HG03280 (cell line): ENCODE data around the gene GJB6.

ENCODE experiments used
- ATAC-seq: cut with Tn5 transposase; IDR thresholded peaks from one replicate; pipeline ENCODE4 v1.9.1; 2021; ENCODE audit warnings: mild to moderate bottlenecking, moderate library complexity; ENCODE audit not compliant: unreplicated experiment

GJB6 gene

GRCh38 chr13:20188667-20189553 is 43.2 kb downstream of the GJB6 start:
- no peak for ATAC-seq

DNA sequence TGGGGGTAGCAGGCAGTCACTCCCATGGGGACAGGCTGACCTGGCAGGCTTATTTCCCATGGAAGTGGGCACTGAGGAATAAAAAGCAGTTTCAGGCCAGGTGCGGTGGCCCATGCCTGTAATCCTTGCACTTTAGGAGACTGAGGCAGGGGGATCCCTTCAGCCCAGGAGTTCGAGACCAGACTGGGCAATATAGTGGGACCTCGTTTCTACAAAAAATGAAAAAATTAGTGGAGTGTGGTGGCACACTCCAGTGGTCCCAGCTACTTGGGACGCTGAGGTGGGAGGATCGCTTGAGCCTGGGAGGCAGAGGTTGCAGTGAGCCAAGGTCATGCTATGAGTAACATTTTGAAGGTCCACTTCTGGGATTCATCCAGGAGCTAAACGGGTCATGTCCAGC is 45.3 kb downstream of the GJB6 start:
- no peak for ATAC-seq

DNA sequence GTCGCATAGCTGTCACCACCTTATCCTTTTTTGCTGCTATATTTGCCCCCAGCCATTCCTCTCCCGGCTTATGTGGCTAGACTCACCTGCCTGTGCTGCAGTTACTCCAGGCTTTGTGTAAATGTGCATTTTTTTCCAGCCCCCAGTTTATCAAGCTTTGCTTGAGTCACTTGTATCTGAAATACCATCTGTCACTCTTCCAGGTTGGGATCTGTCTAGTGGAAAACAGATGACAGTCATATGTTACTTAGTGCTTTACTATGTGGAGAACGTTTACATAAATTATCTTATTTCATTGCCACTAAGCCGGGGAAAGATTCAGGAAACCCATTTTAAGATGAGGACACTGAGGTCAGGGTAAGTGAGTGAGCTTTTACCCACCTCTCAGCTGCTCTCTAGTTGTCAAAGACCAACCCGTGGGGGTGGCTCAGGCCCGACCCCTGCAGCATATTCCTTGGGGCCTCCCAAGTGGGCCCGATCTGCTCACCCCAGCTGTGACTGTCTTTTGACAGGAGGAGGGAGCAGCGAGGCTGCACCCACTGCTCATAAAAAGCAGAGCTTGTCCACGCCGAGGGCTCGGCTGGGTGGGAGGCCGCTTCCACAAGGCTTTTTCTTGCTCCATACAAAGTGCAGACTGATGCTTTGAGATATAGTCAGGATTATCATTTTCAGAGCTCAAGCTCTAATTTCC is 46.6 kb downstream of the GJB6 start:
- ATAC-seq: no peak

DNA sequence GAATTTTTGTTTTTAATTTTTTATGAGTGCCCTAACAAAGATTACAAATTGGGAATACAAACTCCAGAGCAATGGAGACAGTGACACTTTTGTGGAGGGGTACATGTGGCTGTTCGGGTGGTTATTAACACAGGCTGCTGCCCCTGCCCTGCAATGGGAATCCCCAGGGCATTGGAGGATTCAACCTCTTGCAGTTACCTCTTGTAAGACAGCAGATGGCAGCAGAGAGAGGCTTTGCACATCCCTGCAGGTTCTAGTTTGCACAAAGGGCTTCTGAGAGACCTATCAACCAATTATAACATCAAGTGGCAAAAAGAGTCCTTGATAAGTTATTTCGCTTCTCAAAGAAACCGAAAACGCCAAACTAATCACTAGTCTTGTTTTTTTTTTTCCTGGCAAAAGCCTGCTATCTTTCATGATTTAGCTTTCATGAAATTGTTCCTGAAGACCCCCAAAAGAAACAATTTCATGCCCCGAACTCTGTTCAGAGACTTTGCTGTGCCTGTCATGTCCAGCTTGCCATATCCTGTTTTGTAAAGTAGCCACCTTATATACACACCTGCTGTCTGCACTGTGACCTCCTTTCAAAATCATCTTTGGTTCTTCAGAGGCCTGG is 49.8 kb downstream of the GJB6 start:
- peak; percentile 82 for ATAC-seq

GRCh38 chr13:20181188-20181587 is 50.9 kb downstream of the GJB6 start:
- no peak for ATAC-seq

GRCh38 chr13:20178156-20178555 is 54.0 kb downstream of the GJB6 start:
- ATAC-seq: no peak

DNA sequence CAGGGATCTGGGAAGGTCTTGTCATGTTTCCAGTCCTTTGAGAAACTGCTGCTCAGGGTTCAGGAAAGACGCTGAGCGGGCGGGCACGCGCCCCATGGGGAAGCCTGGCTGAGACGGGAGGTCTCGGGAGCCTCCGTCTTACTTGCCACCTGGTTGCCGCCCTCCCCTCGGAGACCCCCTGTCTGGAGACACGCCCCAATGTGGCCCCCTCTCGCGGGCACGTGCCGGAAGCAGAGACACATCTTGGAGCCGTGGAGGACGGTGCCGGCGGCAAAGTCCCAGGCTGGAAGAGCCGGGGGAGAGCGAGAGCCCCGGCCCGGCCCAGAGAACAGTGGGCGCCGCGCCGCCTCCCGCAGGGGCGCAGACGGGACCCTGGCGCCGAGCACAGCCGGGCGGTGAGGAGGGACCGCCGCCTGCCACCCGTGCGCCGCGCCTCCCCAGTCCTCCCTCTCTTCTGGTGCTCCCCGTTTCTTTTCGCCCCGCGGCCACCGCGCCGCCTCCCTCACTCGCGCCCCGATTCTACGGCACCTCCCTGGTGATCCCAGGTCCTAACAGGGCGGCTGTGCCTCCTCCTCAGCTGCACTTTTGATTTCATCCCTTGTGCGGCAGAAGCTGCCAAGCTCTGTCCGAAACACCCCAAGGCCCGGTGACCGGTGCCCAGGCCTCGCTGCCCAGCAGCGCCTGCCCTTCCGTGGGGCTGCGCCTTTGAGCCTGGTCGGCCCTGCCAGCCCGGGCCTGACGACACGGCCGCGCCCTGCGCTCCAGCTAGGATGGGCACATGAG is 54.9 kb downstream of the GJB6 start:
- no peak for ATAC-seq

- ATAC-seq: no peak
Measured at GRCh38 chr13:20175907-20176652, 56.0 kb downstream of the GJB6 start.

DNA sequence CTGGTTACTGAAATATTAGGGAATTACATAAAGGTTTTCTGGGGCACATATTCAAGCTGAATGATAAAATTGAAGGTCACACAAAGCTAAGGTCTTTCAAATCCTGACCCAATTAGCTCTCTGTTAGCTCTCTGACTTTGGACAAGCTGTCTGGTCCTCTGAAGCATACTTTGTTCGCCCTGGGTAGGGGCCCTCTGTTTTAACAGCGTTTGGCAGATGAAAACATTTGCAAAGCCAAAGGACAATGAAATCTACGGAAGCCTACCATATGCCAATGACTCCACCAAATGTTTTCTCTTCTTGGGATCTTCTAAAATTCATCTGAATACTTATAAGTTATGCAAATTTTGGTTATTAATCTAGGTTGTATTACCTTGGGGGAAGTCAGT is 56.7 kb downstream of the GJB6 start:
- ATAC-seq: no peak

DNA sequence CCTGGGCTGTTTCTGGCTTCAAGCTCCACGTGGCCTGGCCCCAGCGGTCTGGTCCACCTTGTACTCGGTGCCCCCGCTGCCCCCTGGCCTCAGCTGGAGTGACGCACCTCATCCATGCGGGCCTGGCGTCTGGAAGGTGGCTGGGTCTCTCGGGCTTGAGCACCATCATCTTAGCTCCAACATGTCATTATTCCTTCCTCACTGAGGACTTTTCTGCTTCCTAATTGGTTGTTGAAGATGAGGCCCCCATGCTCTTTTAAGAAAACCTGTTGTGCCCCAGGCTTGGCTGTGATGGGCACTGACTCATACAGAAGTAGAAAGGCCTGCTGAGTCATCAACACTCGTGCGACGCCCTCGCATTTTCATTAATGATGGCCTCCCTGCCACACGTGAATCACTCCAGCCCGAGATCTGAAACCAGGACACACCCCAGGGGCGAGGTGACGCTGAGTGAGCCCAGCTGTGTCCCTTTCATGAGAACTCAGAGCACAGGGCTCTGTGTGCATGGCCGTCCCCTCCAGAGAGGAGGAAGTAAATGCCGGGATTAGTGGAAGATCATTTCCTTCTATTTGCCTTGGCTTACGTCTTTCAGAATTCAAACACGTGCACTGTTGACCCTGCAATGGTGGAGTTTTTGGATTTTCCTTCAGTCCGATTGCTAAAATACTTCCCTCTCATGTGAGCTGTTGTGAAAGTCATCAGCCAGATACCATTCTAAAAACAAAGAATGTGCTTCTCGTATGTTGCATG is 57.3 kb downstream of the GJB6 start:
- ATAC-seq: peak; percentile 88

DNA sequence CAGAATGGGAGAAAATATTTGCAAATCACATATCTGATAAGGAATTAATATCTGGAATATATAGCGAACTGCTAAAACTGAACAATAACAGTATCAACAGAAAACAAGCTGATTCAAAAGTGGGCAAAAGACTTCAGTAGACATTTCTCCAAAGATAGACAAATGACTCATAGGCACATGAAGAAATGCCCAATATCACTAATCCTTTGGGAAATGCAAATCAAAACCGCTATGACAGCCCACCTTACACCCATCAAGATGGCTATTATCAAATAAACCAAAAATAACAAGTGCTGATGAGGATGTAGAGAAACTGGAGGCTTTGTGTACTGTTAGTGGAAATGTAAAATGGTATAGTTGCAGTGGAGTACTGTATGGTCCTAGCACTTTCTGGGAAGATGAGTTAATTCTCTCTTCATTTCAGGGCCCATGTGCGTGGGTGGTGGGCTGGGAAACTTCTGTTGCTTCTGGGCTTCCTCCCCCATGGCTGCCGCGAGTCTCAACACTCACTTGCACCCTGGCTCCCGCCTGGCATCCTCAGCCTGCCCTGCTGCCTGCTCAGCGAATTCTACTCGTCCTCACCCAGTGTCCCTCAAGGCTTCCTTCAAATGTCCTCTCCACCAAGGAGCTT is 58.9 kb downstream of the GJB6 start:
- ATAC-seq: no peak
